H9 (cell line): Measurements from ENCODE around the gene RNASE8. TPM values are rescaled to one million over a fixed set of nuclear protein-coding genes. Genes with fewer than 3 reads are reported as not detected.

Experiments used
- DNase-seq: peaks from one replicate; pipeline ENCODE4 v3.0.0-alpha.2; 2017
- H2AFZ ChIP-seq: one replicate; pipeline ENCODE4 v1.6.1; 2013; ENCODE audit warnings: mild to moderate bottlenecking, low read length, control low read depth, moderate library complexity
- H2AK5ac ChIP-seq: 2 replicates; pipeline ENCODE4 v1.6.1; 2013; ENCODE audit warnings: low read length, control low read depth, mixed read lengths; ENCODE audit not compliant: insufficient read length
- H2BK120ac ChIP-seq: one replicate; pipeline ENCODE4 v1.6.1; 2013; ENCODE audit warnings: low read depth, mild to moderate bottlenecking, low read length, control low read depth, inconsistent platforms; ENCODE audit not compliant: poor library complexity, severe bottlenecking
- H2BK12ac ChIP-seq: 2 replicates; pipeline ENCODE4 v1.6.1; 2013; ENCODE audit warnings: low read length, control low read depth, mixed read lengths, low read depth; ENCODE audit not compliant: insufficient read length
- H2BK15ac ChIP-seq: 2 replicates; pipeline ENCODE4 v1.6.1; 2013; ENCODE audit warnings: low read depth, low read length, control low read depth
- H2BK20ac ChIP-seq: one replicate; pipeline ENCODE4 v1.6.1; 2013; ENCODE audit warnings: low read depth, mild to moderate bottlenecking, low read length, control low read depth, inconsistent platforms; ENCODE audit not compliant: poor library complexity, severe bottlenecking
- H2BK5ac ChIP-seq: 2 replicates; pipeline ENCODE4 v1.6.1; 2013; ENCODE audit warnings: low read length, control low read depth, mixed read lengths; ENCODE audit not compliant: insufficient read length
- H3K14ac ChIP-seq: 2 replicates; pipeline ENCODE4 v1.6.1; 2013; ENCODE audit warnings: low read length, control low read depth; ENCODE audit not compliant: insufficient read depth
- H3K18ac ChIP-seq: 2 replicates; pipeline ENCODE4 v1.6.1; 2013; ENCODE audit warnings: low read depth, mild to moderate bottlenecking, mixed read lengths, low read length, control low read depth; ENCODE audit not compliant: insufficient read length
- H3K23ac ChIP-seq: 2 replicates; pipeline ENCODE4 v1.6.1; 2013; ENCODE audit warnings: low read length, control low read depth, mixed read lengths, low read depth; ENCODE audit not compliant: insufficient read length
- H3K23me2 ChIP-seq: 2 replicates; pipeline ENCODE4 v1.6.1; 2013; ENCODE audit warnings: low read depth, mild to moderate bottlenecking, mixed read lengths, low read length, control low read depth; ENCODE audit not compliant: insufficient read length, poor library complexity, severe bottlenecking
- H3K27ac ChIP-seq: 2 replicates; pipeline ENCODE4 v1.5.1; 2013; ENCODE audit warnings: low read length, control low read depth, mixed read lengths, low read depth; ENCODE audit not compliant: insufficient read length
- H3K27me3 ChIP-seq: 2 replicates; pipeline ENCODE4 v1.6.1; 2013; ENCODE audit warnings: low read length, control low read depth, inconsistent platforms; ENCODE audit not compliant: insufficient read depth
- H3K4ac ChIP-seq: 2 replicates; pipeline ENCODE4 v1.6.1; 2013; ENCODE audit warnings: low read depth, mild to moderate bottlenecking, control low read depth, inconsistent platforms, low read length, moderate library complexity
- H3K4me1 ChIP-seq: 2 replicates; pipeline ENCODE4 v1.6.1; 2013; ENCODE audit warnings: low read length, control low read depth, inconsistent platforms; ENCODE audit not compliant: insufficient read depth
- H3K4me2 ChIP-seq: 2 replicates; pipeline ENCODE4 v1.6.1; 2013; ENCODE audit warnings: low read length, control low read depth, mixed read lengths; ENCODE audit not compliant: insufficient read length, insufficient read depth
- H3K56ac ChIP-seq: 2 replicates; pipeline ENCODE4 v1.6.1; 2013; ENCODE audit warnings: low read depth, mild to moderate bottlenecking, mixed read lengths, low read length, control low read depth; ENCODE audit not compliant: insufficient read length
- H3K79me1 ChIP-seq: 2 replicates; pipeline ENCODE4 v1.6.1; 2013; ENCODE audit warnings: low read depth, mild to moderate bottlenecking, moderate library complexity, low read length, control low read depth, inconsistent platforms; ENCODE audit not compliant: insufficient read depth, poor library complexity, severe bottlenecking
- H3K79me2 ChIP-seq: 2 replicates; pipeline ENCODE4 v1.6.1; 2013; ENCODE audit warnings: low read length, control low read depth, inconsistent platforms; ENCODE audit not compliant: insufficient read depth
- H3K9ac ChIP-seq: 2 replicates; pipeline ENCODE4 v1.6.1; 2013; ENCODE audit warnings: low read length, control low read depth, mixed read lengths; ENCODE audit not compliant: insufficient read length; ENCODE audit errors: extremely low read depth
- H3K9me3 ChIP-seq: one replicate; pipeline ENCODE4 v1.6.1; 2013; ENCODE audit warnings: low read depth, low read length, inconsistent platforms; ENCODE audit not compliant: control insufficient read depth
- H3T11ph ChIP-seq: one replicate; pipeline ENCODE4 v1.6.1; 2013; ENCODE audit warnings: mild to moderate bottlenecking, low read length, control low read depth, inconsistent platforms
- H4K20me1 ChIP-seq: one replicate; pipeline ENCODE4 v1.6.1; 2013; ENCODE audit not compliant: control insufficient read depth, insufficient read length, insufficient read depth
- H4K5ac ChIP-seq: 2 replicates; pipeline ENCODE4 v1.6.1; 2013; ENCODE audit warnings: low read depth, mild to moderate bottlenecking, mixed read lengths, low read length, control low read depth; ENCODE audit not compliant: insufficient read length
- H4K8ac ChIP-seq: replicated peaks from 2 replicates; pipeline ENCODE4 v1.6.1; 2013; ENCODE audit warnings: low read length, control low read depth, mixed read lengths, low read depth; ENCODE audit not compliant: insufficient read length
- H4K91ac ChIP-seq: 2 replicates; pipeline ENCODE4 v1.6.1; 2013; ENCODE audit warnings: low read depth, mild to moderate bottlenecking, moderate library complexity, mixed read lengths, low read length, control low read depth; ENCODE audit not compliant: insufficient read length
- H3K27ac Mint-ChIP-seq, 3 experiments: 2 replicates in 2 of 3; 3 replicates in 1 of 3; pipeline ENCODE4 v1.8.0; 2020 to 2021; ENCODE audit warnings: mixed read lengths in 3 of 3, mild to moderate bottlenecking in 1 of 3, moderate library complexity in 1 of 3
- H3K27me3 Mint-ChIP-seq: 2 replicates; pipeline ENCODE4 v1.8.0; 2021; ENCODE audit warnings: low read depth, mild to moderate bottlenecking, moderate library complexity, mixed read lengths
- H3K36me3 Mint-ChIP-seq, 3 experiments: 2 replicates in 2 of 3; 3 replicates in 1 of 3; pipeline ENCODE4 v1.8.0; 2020 to 2021; ENCODE audit warnings: low read depth in 3 of 3, mixed read lengths in 3 of 3; ENCODE audit not compliant: insufficient read depth in 1 of 3
- H3K4me1 Mint-ChIP-seq, 2 experiments: 2 replicates each; pipeline ENCODE4 v1.8.0; 2020; ENCODE audit warnings: mixed read lengths in 2 of 2
- H3K4me3 Mint-ChIP-seq, 2 experiments: 2 replicates in 1 of 2; 3 replicates in 1 of 2; pipeline ENCODE4 v1.8.0; 2020 to 2021; ENCODE audit warnings: mild to moderate bottlenecking in 2 of 2, mixed read lengths in 2 of 2, moderate library complexity in 1 of 2
- H3K9me3 Mint-ChIP-seq, 2 experiments: 2 replicates in 1 of 2; 3 replicates in 1 of 2; pipeline ENCODE4 v1.8.0; 2020; ENCODE audit warnings: mild to moderate bottlenecking in 2 of 2, mixed read lengths in 2 of 2, moderate library complexity in 1 of 2
- WGBS: extraction: QIAGEN DNeasy Blood & Tissue Kit; methylation state at CpG from one replicate; pipeline ENCODE4 v1.1.7; 2013; ENCODE audit warnings: missing lambda C conversion rate, low lambda C conversion rate, mixed read lengths; ENCODE audit not compliant: insufficient read length; ENCODE audit errors: extremely low coverage; 5-methylcytosine and 5-hydroxymethylcytosine counted together
- total RNA-seq: library from RNA; stranded (reverse); gene quantifications from 2 replicates; pipeline ENCODE4 v1.2.1, GENCODE V29; 2021
- TF ChIP-seq, protein P1 (sequence below): fragments of 200-600 bp; sonication (generic); conservative IDR thresholded peaks from 3 replicates; pipeline ENCODE4 v1.8.0; 2021; ENCODE audit warnings: antibody characterized with exemption, mild to moderate bottlenecking

RNASE8 gene
- total RNA-seq, 1 experiment from 2014 or later: not detected

DNA sequence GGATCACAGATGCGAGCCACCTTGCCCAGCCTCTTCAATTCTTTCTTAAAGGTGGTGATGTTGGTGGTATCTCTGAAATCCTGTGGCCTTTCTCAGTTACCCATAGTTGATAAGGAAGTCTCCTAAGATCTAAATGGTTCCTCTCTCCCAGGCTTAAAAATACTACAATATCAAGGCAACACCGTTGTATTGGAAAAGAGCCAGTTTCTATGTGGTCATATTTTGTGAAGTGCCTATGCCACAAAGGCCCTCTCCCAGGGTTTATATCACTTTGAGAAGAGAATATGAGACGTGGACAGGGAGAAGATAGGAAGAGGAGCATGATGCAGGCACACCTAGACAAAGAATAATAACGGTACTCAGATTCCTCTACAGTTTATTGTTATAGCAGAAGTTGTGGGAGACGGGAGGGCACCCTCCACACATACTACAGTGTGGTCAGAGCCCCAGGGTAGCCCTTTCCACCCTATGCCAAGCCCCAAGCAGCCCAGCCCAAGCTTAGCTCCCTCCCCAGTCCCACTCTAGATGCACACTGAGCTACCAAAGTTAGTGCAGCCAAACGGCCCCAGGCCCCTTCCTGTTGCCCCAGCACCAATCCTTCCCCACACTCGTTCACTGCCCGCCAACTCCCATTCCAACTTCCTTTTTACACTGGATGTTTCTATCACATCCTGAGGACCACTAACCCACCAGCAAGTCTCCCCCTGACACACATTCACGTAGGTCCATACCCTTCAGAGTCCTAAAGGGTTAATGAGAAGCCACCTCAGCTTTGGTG lies 41.0 kb upstream of the RNASE8 start:
- H2BK15ac ChIP-seq: no peak overlapping the region
- no peak overlapping the region for H3K56ac ChIP-seq
- H2BK5ac ChIP-seq: no peak overlapping the region
- no peak overlapping the region for H2AFZ ChIP-seq
- WGBS: no CpG with 5 or more reads among the region's 9 CpGs
- no peak overlapping the region for H4K8ac ChIP-seq
- no peak overlapping the region for H3T11ph ChIP-seq
- no peaks in the 10 kb centered on the region for H3K79me2 ChIP-seq
- no peak overlapping the region for H3K14ac ChIP-seq
- H3K23me2 ChIP-seq: no peaks in the 10 kb centered on the region
- H3K27ac ChIP-seq: no peak overlapping the region
- H3K4me2 ChIP-seq: no peak overlapping the region
- Mint-ChIP-seq H3K36me3 (peaks cover 6 to 16% (median 8%) of the 10 kb centered on the region in 3 experiments; a peak in 4 of 7 replicates), H3K9me3 (no peaks in the 10 kb centered on the region), H3K4me3 (no peak overlapping the region), H3K27me3 (peaks cover 12% of the 10 kb centered on the region), H3K4me1 (peaks cover 7 to 12% of the 10 kb centered on the region in 2 experiments), H3K27ac (no peak overlapping the region; a peak in 1 of 7 replicates)
- no peaks in the 10 kb centered on the region for H3K79me1 ChIP-seq
- H4K5ac ChIP-seq: no peak overlapping the region
- H3K4ac ChIP-seq: no peak overlapping the region
- H2BK12ac ChIP-seq: no peak overlapping the region
- no peak for DNase-seq
- H2BK120ac ChIP-seq: no peak overlapping the region
- no peaks in the 10 kb centered on the region for H4K20me1 ChIP-seq
- no peak overlapping the region for H3K9ac ChIP-seq
- H2AK5ac ChIP-seq: no peak overlapping the region
- H3K23ac ChIP-seq: no peak overlapping the region
- no peaks in the 10 kb centered on the region; the same call in 1 of the 2 replicates for H3K4me1 ChIP-seq
- TF ChIP-seq, protein P1, sequence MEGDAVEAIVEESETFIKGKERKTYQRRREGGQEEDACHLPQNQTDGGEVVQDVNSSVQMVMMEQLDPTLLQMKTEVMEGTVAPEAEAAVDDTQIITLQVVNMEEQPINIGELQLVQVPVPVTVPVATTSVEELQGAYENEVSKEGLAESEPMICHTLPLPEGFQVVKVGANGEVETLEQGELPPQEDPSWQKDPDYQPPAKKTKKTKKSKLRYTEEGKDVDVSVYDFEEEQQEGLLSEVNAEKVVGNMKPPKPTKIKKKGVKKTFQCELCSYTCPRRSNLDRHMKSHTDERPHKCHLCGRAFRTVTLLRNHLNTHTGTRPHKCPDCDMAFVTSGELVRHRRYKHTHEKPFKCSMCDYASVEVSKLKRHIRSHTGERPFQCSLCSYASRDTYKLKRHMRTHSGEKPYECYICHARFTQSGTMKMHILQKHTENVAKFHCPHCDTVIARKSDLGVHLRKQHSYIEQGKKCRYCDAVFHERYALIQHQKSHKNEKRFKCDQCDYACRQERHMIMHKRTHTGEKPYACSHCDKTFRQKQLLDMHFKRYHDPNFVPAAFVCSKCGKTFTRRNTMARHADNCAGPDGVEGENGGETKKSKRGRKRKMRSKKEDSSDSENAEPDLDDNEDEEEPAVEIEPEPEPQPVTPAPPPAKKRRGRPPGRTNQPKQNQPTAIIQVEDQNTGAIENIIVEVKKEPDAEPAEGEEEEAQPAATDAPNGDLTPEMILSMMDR: no peak
- H3K18ac ChIP-seq: no peak overlapping the region
- H4K91ac ChIP-seq: no peak overlapping the region
- H3K27me3 ChIP-seq: no peaks in the 10 kb centered on the region
- no peaks in the 10 kb centered on the region for H3K9me3 ChIP-seq
- H2BK20ac ChIP-seq: no peak overlapping the region
